Smooth muscle cell (in vitro differentiated cells): ENCODE results near the gene PDZD2. TPM values are rescaled to one million over a fixed set of nuclear protein-coding genes. Genes with fewer than 3 reads are reported as not detected.

ENCODE experiments used
- DNase-seq: peaks from one replicate; lab custom pipeline; 2025; ENCODE audit not compliant: unreplicated experiment; lab: John Stamatoyannopoulos, UW
- H2AFZ ChIP-seq: fragments of 200-600 bp; sonication (generic); 2 replicates; pipeline ENCODE4 v1.6.0; 2016; ENCODE audit warnings: antibody characterized with exemption, low read depth, mild to moderate bottlenecking
- H3F3A ChIP-seq: fragments of 200-600 bp; sonication (generic); 2 replicates; pipeline ENCODE4 v1.6.0; 2017; ENCODE audit warnings: antibody characterized with exemption, low read depth
- H3K27ac ChIP-seq: fragments of 200-600 bp; sonication (generic); 2 replicates; pipeline ENCODE4 v1.5.1; 2016; ENCODE audit warnings: low read depth, mild to moderate bottlenecking
- H3K27me3 ChIP-seq: fragments of 200-600 bp; sonication (generic); 2 replicates; pipeline ENCODE4 v1.6.1; 2016; ENCODE audit warnings: low read depth, mild to moderate bottlenecking
- H3K36me3 ChIP-seq: fragments of 200-600 bp; sonication (generic); 2 replicates; pipeline ENCODE4 v1.5.1; 2016; ENCODE audit warnings: low read depth
- H3K4me1 ChIP-seq: fragments of 200-600 bp; sonication (generic); 2 replicates; pipeline ENCODE4 v1.5.1; 2016; ENCODE audit warnings: low read depth
- H3K4me2 ChIP-seq: fragments of 200-600 bp; sonication (generic); 2 replicates; pipeline ENCODE4 v1.6.0; 2016; ENCODE audit warnings: mild to moderate bottlenecking
- H3K4me3 ChIP-seq: fragments of 200-600 bp; sonication (generic); 2 replicates; pipeline ENCODE4 v1.5.1; 2016; ENCODE audit warnings: mild to moderate bottlenecking
- H3K79me2 ChIP-seq: fragments of 200-600 bp; sonication (generic); 2 replicates; pipeline ENCODE4 v1.6.0; 2016; ENCODE audit warnings: low read depth, mild to moderate bottlenecking
- H3K9ac ChIP-seq: fragments of 200-600 bp; sonication (generic); 2 replicates; pipeline ENCODE4 v1.6.0; 2016; ENCODE audit warnings: low read depth
- H3K9me3 ChIP-seq: fragments of 200-600 bp; sonication (generic); replicated peaks from 2 replicates; pipeline ENCODE4 v1.5.1; 2016; ENCODE audit warnings: low read depth
- H4K20me1 ChIP-seq: fragments of 200-600 bp; sonication (generic); 2 replicates; pipeline ENCODE4 v1.6.0; 2016; ENCODE audit warnings: low read depth
- CTCF ChIP-seq: fragments of 200-600 bp; sonication (generic); IDR thresholded peaks from 2 replicates; pipeline ENCODE4 v1.5.1; 2017; ENCODE audit warnings: borderline replicate concordance, mild to moderate bottlenecking, antibody characterized with exemption; ENCODE audit not compliant: insufficient read depth, poor library complexity, severe bottlenecking
- WGBS: methylation state at CpG from one replicate; pipeline ENCODE4 v1.1.7; 2016; ENCODE audit warnings: low lambda C conversion rate; 5-methylcytosine and 5-hydroxymethylcytosine counted together
- polyA plus RNA-seq: library from polyadenylated mRNA; unstranded; fragments of >200 nt; fragmentation: Nextera tagmentation; extraction: Ambion mirVana; gene quantifications from 2 replicates; pipeline ENCODE4 v1.2.1, GENCODE V29; 2016
- total RNA-seq: library from RNA; depleted of rRNA; stranded (reverse); fragments of >200 nt; gene quantifications from 2 replicates; pipeline ENCODE4 v1.2.3, GENCODE V29; 2014

The PDZD2 gene
- total RNA-seq (4.1 and 5.6 TPM in 2 replicates), polyA plus RNA-seq (3.2 and 6.4 TPM in 2 replicates)

GRCh38 chr5:31638748-31639418 lies at the start of gene PDZD2:
Gene PDZD2 (plus strand): TSS chr5:31639131.
- peak within 1 kb of the TSS; percentile 96 for H3K4me2 ChIP-seq
- H3K79me2 ChIP-seq: no peaks in the 10 kb centered on the region
- no peaks in the 10 kb centered on the region for H4K20me1 ChIP-seq
- 2% methylated on average over 50 of the region's 70 CpGs for WGBS
- H3K9ac ChIP-seq: peak within 1 kb of the TSS; percentile 38
- no peak within 1 kb of the TSS for H3K27ac ChIP-seq
- peak within 1 kb of the TSS; percentile 71 for H3K4me3 ChIP-seq
- H3F3A ChIP-seq: no peaks in the 10 kb centered on the region
- H3K4me1 ChIP-seq: peaks cover 6% of the 10 kb centered on the region
- H3K9me3 ChIP-seq: no peaks in the 10 kb centered on the region
- peak; percentile 14 for TF ChIP-seq CTCF
- peak; percentile 52 for DNase-seq
- peaks cover 18% of the 10 kb centered on the region for H3K27me3 ChIP-seq
- H2AFZ ChIP-seq: peak within 1 kb of the TSS; percentile 60
- H3K36me3 ChIP-seq: no peaks in the 10 kb centered on the region

GRCh38 chr5:31593665-31594064 lies 45.3 kb upstream of the PDZD2 start:
- H3K27ac ChIP-seq: no peak overlapping the region
- no peaks in the 10 kb centered on the region for H3K4me1 ChIP-seq
- 69% methylated on average over 3 of the region's 3 CpGs for WGBS
- no peak overlapping the region for H2AFZ ChIP-seq
- H4K20me1 ChIP-seq: no peaks in the 10 kb centered on the region
- no peak for DNase-seq
- no peak for TF ChIP-seq CTCF
- no peaks in the 10 kb centered on the region for H3F3A ChIP-seq
- no peaks in the 10 kb centered on the region for H3K79me2 ChIP-seq
- no peak overlapping the region for H3K4me2 ChIP-seq
- H3K4me3 ChIP-seq: no peak overlapping the region
- H3K27me3 ChIP-seq: no peaks in the 10 kb centered on the region
- H3K36me3 ChIP-seq: no peaks in the 10 kb centered on the region
- no peaks in the 10 kb centered on the region for H3K9me3 ChIP-seq
- H3K9ac ChIP-seq: no peak overlapping the region

GRCh38 chr5:31596354-31596753 lies 42.6 kb upstream of the PDZD2 start:
- H3K79me2 ChIP-seq: no peaks in the 10 kb centered on the region
- H3K9me3 ChIP-seq: no peaks in the 10 kb centered on the region
- no peaks in the 10 kb centered on the region for H3K4me1 ChIP-seq
- H3K27ac ChIP-seq: no peak overlapping the region
- no peaks in the 10 kb centered on the region for H3K27me3 ChIP-seq
- WGBS: 100% methylated on average over 1 of the region's 1 CpG
- H3K4me2 ChIP-seq: no peak overlapping the region
- H3K36me3 ChIP-seq: no peaks in the 10 kb centered on the region
- no peaks in the 10 kb centered on the region for H4K20me1 ChIP-seq
- DNase-seq: no peak
- H2AFZ ChIP-seq: no peak overlapping the region
- no peaks in the 10 kb centered on the region for H3F3A ChIP-seq
- H3K9ac ChIP-seq: no peak overlapping the region
- no peak overlapping the region for H3K4me3 ChIP-seq
- TF ChIP-seq CTCF: no peak
